K562 (cell line): Measurements from ENCODE around the gene SRF. TPM values are rescaled to one million over a fixed set of nuclear protein-coding genes. Genes with fewer than 3 reads are reported as not detected.
A peak's percentile ranks its signal among the peaks of the same experiment; 100 is the strongest.

Experiments
- ATAC-seq: fragments of 200-7000 bp; cut with Tn5 transposase; 3 replicates; pipeline ENCODE4 v1.9.1; 2020; ENCODE audit warnings: moderate library complexity
- Bru-seq: library from RNA; stranded (reverse); fragments of 400-500 nt; gene quantifications from one replicate; lab custom pipeline; 2021; lab: Mats Ljungman, UMichigan
- BruChase-seq, 2 experiments: library from RNA; stranded (reverse); fragments of 400-500 nt; gene quantifications; one replicate each; lab custom pipeline; 2021; lab: Mats Ljungman, UMichigan
- BruUV-seq: library from RNA; stranded (reverse); fragments of 400-500 nt; replicated peaks from 2 replicates; lab custom pipeline; 2021; lab: Mats Ljungman, UMichigan
- CTCF ChIA-PET: fragments of 300-600 bp; formaldehyde crosslinking; extraction: SDS; loops from one replicate; lab custom pipeline; 2021; ENCODE audit warnings: low intra/inter-chr PET ratio; lab: Yijun Ruan, JAX
- POLR2A ChIA-PET: fragments of 300-600, 350-650 bp; sonication (Branson Sonifier 250); formaldehyde crosslinking; extraction: SDS; loops from one replicate; lab custom pipeline; 2021; ENCODE audit warnings: antibody characterized with exemption, inconsistent platforms; lab: Yijun Ruan, JAX
- DNase-seq, 4 experiments: peaks; one replicate each; pipeline versions ENCODE4 v3.0.0 to v3.0.0-alpha.2; 2011 to 2018; ENCODE audit warnings: low spot score in 3 of 4, mixed read lengths in 3 of 4; ENCODE audit errors: extremely low read depth in 1 of 4
- FAIRE-seq: peaks from 2 replicates; lab custom pipeline; 2011; peaks lifted over from hg19 to GRCh38; lab: Jason Lieb, UNC
- H2AFZ ChIP-seq: 2 replicates; pipeline ENCODE4 v1.6.0; 2011; ENCODE audit warnings: low read depth, low read length, control low read depth, inconsistent platforms
- H3K27ac ChIP-seq: fragments of 200-600 bp; 3 replicates; pipeline ENCODE4 v1.8.0; 2011; ENCODE audit warnings: low read depth, mild to moderate bottlenecking, control low read depth, inconsistent platforms, low read length, moderate library complexity, mixed read lengths; ENCODE audit errors: extremely low read depth
- H3K27me3 ChIP-seq, 2 experiments: fragments of 300-600 bp in 1 of 2; 2 replicates in 1 of 2; 3 replicates in 1 of 2; pipeline versions ENCODE4 v1.6.0 to v1.8.0; 2011; ENCODE audit warnings: inconsistent platforms in 2 of 2, low read length in 2 of 2, mild to moderate bottlenecking in 1 of 2, mixed read lengths in 1 of 2, moderate library complexity in 1 of 2; ENCODE audit not compliant: control insufficient read depth in 2 of 2, insufficient read depth in 2 of 2
- H3K36me3 ChIP-seq: fragments of 300-600 bp; 3 replicates; pipeline ENCODE4 v1.8.0; 2011; ENCODE audit warnings: mild to moderate bottlenecking, low read length, inconsistent platforms; ENCODE audit not compliant: control insufficient read depth, insufficient read depth
- H3K4me1 ChIP-seq, 2 experiments: fragments of 200-600 bp in 1 of 2; replicated peaks in 1 of 2; 2 replicates in 1 of 2; 3 replicates in 1 of 2; pipeline versions ENCODE4 v1.5.1 to v1.8.0; 2011; ENCODE audit warnings: inconsistent platforms in 2 of 2, low read length in 2 of 2, mild to moderate bottlenecking in 1 of 2, mixed read lengths in 1 of 2, moderate library complexity in 1 of 2; ENCODE audit not compliant: control insufficient read depth in 2 of 2, insufficient read depth in 2 of 2
- H3K4me2 ChIP-seq: 2 replicates; pipeline ENCODE4 v1.6.1; 2011; ENCODE audit warnings: low read length, control low read depth, inconsistent platforms, mixed read lengths; ENCODE audit not compliant: insufficient read depth
- H3K4me3 ChIP-seq: fragments of 200-600 bp; sonication (generic), shearing (Covaris generic); 2 replicates; pipeline ENCODE4 v1.5.1; 2016; ENCODE audit warnings: control low read depth, inconsistent platforms
- H3K79me2 ChIP-seq: fragments of 200-600 bp; 3 replicates; pipeline ENCODE4 v1.8.0; 2011; ENCODE audit warnings: low read length, inconsistent platforms; ENCODE audit not compliant: control insufficient read depth, insufficient read depth
- H3K9ac ChIP-seq, 2 experiments: 2 replicates each; pipeline versions ENCODE4 v1.6.0 to v1.6.1; 2011; ENCODE audit warnings: low read depth in 2 of 2, low read length in 2 of 2, control low read depth in 1 of 2, inconsistent platforms in 1 of 2, mild to moderate bottlenecking in 1 of 2, mixed read lengths in 1 of 2; ENCODE audit not compliant: insufficient read depth in 1 of 2
- H3K9me1 ChIP-seq: one replicate; pipeline ENCODE4 v1.6.0; 2011; ENCODE audit warnings: inconsistent platforms, mild to moderate bottlenecking, low read length, moderate library complexity; ENCODE audit not compliant: control insufficient read depth, insufficient read depth
- H3K9me3 ChIP-seq: replicated peaks from 2 replicates; pipeline ENCODE4 v1.5.1; 2011; ENCODE audit warnings: low read depth, low read length, inconsistent platforms; ENCODE audit not compliant: control insufficient read depth, insufficient read depth
- H4K20me1 ChIP-seq: replicated peaks from 2 replicates; pipeline ENCODE4 v1.6.1; 2011; ENCODE audit warnings: low read length, inconsistent platforms, mixed read lengths; ENCODE audit not compliant: control insufficient read depth, insufficient read depth
- MCM3 ChIP-seq: fragments of 450-650 bp; IDR thresholded peaks from 2 replicates; pipeline ENCODE4 v1.6.1; 2016
- NR3C1 ChIP-seq: sonication (generic); formaldehyde crosslinking; IDR thresholded peaks from 2 replicates; pipeline ENCODE4 v1.8.1; 2022; ENCODE audit warnings: missing genetic modification reagents
- TOE1 ChIP-seq, 2 experiments: fragments of 450-650 bp in 1 of 2; sonication (generic) in 1 of 2; formaldehyde crosslinking in 1 of 2; IDR thresholded peaks; 2 replicates each; pipeline versions ENCODE4 v1.7.1 to v1.8.0; 2016 to 2022; ENCODE audit warnings: borderline replicate concordance in 2 of 2, mild to moderate bottlenecking in 2 of 2, antibody characterized with exemption in 1 of 2, inconsistent platforms in 1 of 2, low read depth in 1 of 2, missing genetic modification reagents in 1 of 2, moderate library complexity in 1 of 2
- ZNF431 ChIP-seq: sonication (generic); formaldehyde crosslinking; IDR thresholded peaks from 2 replicates; pipeline ENCODE4 v1.8.0; 2022; ENCODE audit warnings: mild to moderate bottlenecking, missing genetic modification reagents
- WGBS: fragments of 100-300 bp; shearing (Covaris generic); methylation state at CpG from one replicate; pipeline ENCODE4 v1.1.6; 2016; ENCODE audit warnings: low coverage, mixed read lengths; ENCODE audit not compliant: insufficient coverage; ENCODE audit errors: missing lambda C conversion rate; 5-methylcytosine and 5-hydroxymethylcytosine counted together
- in situ Hi-C: fragments of 300-500 bp; cut with MboI; formaldehyde crosslinking; loops from 4 replicates; pipeline ENCODE4 v1.15.0; 2018; ENCODE audit warnings: inconsistent platforms, mixed read lengths
- intact Hi-C: fragments of 100-400 bp; cut with micrococcal nuclease; formaldehyde crosslinking; loops from 2 replicates; pipeline ENCODE4 v1.14.2; 2022
- long read RNA-seq, 3 experiments: library from polyadenylated mRNA in 2 of 3; library from RNA in 1 of 3; unstranded in 2 of 3; stranded (forward) in 1 of 3; transcript quantifications; one replicate each; pipeline ENCODE4 v2.0.0, GENCODE V29; 2019 to 2022
- polyA minus RNA-seq, 3 experiments: library from RNA; depleted of rRNA, polyadenylated mRNA; stranded (reverse); fragments of >200 nt; gene quantifications; 2 replicates each; pipeline ENCODE4 v1.2.3, GENCODE V29; 2011
- polyA plus RNA-seq, 8 experiments: library from polyadenylated mRNA; depleted of rRNA in 4 of 8; stranded (reverse) in 5 of 8; unstranded in 3 of 8; fragments of >200 nt; fragmentation: Nextera tagmentation in 2 of 8; fragmentation: Illumina TruSeq in 1 of 8; extraction: Ambion mirVana in 2 of 8; extraction: Trizol in 1 of 8; gene quantifications; 2 replicates each; pipeline versions ENCODE4 v1.2.1 to v1.2.3, GENCODE V29; 2011 to 2014; ENCODE audit warnings: inconsistent platforms in 1 of 8, missing spikeins in 1 of 8
- total RNA-seq, 7 experiments: library from RNA; depleted of rRNA in 6 of 7; stranded (reverse); fragments of >200 nt in 6 of 7; fragmentation: Illumina TruSeq in 2 of 7; extraction: Trizol in 2 of 7; gene quantifications; 2 replicates each; pipeline versions ENCODE4 v1.2.1 to v1.2.3, GENCODE V29; 2011 to 2021; ENCODE audit warnings: low replicate concordance in 1 of 7
- TF ChIP-seq, protein P1 (sequence below), 2 experiments: fragments of 450-650 bp; IDR thresholded peaks; 2 replicates each; pipeline ENCODE4 v1.6.1; 2018; ENCODE audit warnings: mild to moderate bottlenecking in 2 of 2, low read depth in 1 of 2; ENCODE audit not compliant: partially characterized antibody in 2 of 2
- TF ChIP-seq, protein P2 (sequence below), 3 experiments: fragments of 200-800 bp in 1 of 3; sonication (Bioruptor generic) in 1 of 3; sonication (generic) in 1 of 3; formaldehyde crosslinking in 1 of 3; IDR thresholded peaks; 2 replicates each; pipeline versions ENCODE4 v1.6.1 to v1.8.0; 2016 to 2022; ENCODE audit warnings: mild to moderate bottlenecking in 2 of 3, missing compliant biosample characterization in 2 of 3, missing genetic modification characterization in 2 of 3, missing genetic modification reagents in 1 of 3
- TF ChIP-seq, protein P3 (sequence below): sonication (generic); formaldehyde crosslinking; IDR thresholded peaks from 2 replicates; pipeline ENCODE4 v1.9.0; 2022; ENCODE audit warnings: mild to moderate bottlenecking, missing genetic modification reagents

SRF gene
- total RNA-seq (2011; cell fraction: chromatin; rRNA removed; ENCODE audit: low replicate concordance), result 13.7 and 28.2 TPM in 2 replicates
- total RNA-seq (2011; cell fraction: nucleolus; rRNA removed), result 20.1 and 23.2 TPM in 2 replicates
- total RNA-seq (2011; cell fraction: nucleoplasm; rRNA removed), result 23.9 and 30.5 TPM in 2 replicates
- 24.6 and 31.5 TPM in 2 replicates for total RNA-seq (2014; rRNA removed)
- 11.1 and 12.6 TPM in 2 replicates for total RNA-seq (2014; rRNA removed; fragmentation: Illumina TruSeq; extraction: Trizol)
- 19.4 and 20.1 TPM in 2 replicates for total RNA-seq (2015; rRNA removed; fragmentation: Illumina TruSeq; extraction: Trizol)
- total RNA-seq (2021), result 32.7 and 37.0 TPM in 2 replicates
- polyA plus RNA-seq (2011; rRNA removed), result 25.3 and 29.5 TPM in 2 replicates
- 39.3 and 67.9 TPM in 2 replicates for polyA plus RNA-seq (2011; cell fraction: cytosol; rRNA removed)
- 41.4 and 58.3 TPM in 2 replicates for polyA plus RNA-seq (2011; cell fraction: nucleus; rRNA removed)
- 35.4 TPM in 2 replicates for polyA plus RNA-seq (2012)
- polyA plus RNA-seq (2014; fragmentation: Illumina TruSeq; extraction: Trizol), result 29.8 and 35.8 TPM in 2 replicates
- polyA plus RNA-seq (2014; fragmentation: Nextera tagmentation; extraction: Ambion mirVana), result 1 to 10 TPM; 2.5 to 2.8 TPM
- polyA plus RNA-seq (2014; rRNA removed), result 28.4 and 32.2 TPM in 2 replicates
- polyA minus RNA-seq (2011; rRNA and poly(A)+ RNA removed), result 16.6 and 31.6 TPM in 2 replicates
- 23.6 and 23.7 TPM in 2 replicates for polyA minus RNA-seq (2011; cell fraction: cytosol; rRNA and poly(A)+ RNA removed)
- 11.4 and 14.8 TPM in 2 replicates for polyA minus RNA-seq (2011; cell fraction: nucleus; rRNA and poly(A)+ RNA removed)
- percentile 92 among the genes with signal in this experiment for Bru-seq, nascent RNA
- BruChase-seq, experiment 1, labeled RNA remaining after a 2-hour chase, result percentile 88 among the genes with signal in this experiment
- percentile 92 among the genes with signal in this experiment for BruChase-seq, experiment 2, labeled RNA remaining after a 6-hour chase
- long read RNA-seq, experiment 1, full-length matches to known transcripts, result 14 of 41 reads
- long read RNA-seq, experiment 1, partial matches to known transcripts, result 9 of 41 reads
- long read RNA-seq, experiment 1, other reads (novel, unspliced or antisense), result 18 of 41 reads
- long read RNA-seq, experiment 2, full-length matches to known transcripts, result 15 of 60 reads
- long read RNA-seq, experiment 2, partial matches to known transcripts, result 19 of 60 reads
- long read RNA-seq, experiment 2, other reads (novel, unspliced or antisense), result 26 of 60 reads
- long read RNA-seq, experiment 3, partial matches to known transcripts, result 3 of 3 reads
- long read RNA-seq, experiment 3, other reads (novel, unspliced or antisense), result 0 of 3 reads

DNA sequence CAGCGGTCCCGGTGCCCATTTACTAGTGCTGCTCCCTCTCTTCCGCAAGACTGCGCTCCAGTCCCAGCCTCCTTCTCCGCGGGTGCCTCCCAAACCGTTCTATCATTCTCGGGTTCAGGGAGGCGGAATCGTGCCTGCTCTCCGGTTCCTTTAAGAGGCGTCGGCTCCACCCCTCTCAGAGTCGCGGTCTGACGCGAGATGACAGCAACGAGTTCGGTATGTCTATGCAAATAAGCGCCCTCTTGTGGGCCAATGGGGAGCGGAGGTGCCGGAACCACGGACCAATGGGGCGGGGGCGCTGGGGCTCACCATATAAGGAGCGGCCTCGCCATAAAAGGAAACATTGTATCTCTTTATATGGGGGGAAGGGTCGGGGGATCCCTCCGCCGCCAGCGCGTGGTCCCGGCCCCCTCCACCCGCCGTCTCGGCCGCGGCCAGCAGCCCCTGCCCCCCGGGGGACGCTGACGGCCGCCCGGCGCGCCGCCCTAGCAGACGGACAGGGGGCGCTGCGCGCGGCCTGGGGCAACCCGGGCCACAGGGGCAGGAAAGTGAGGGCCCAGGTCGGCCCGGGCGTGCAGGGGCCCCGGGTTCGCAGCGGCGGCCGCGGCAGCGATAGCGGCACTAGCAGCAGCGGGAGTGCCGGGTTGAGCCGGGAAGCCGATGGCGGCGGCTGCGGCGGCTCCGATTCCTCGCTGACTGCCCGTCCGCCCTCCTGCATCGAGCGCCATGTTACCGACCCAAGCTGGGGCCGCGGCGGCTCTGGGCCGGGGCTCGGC, at the start of gene SRF:
Gene SRF, plus strand, starts transcription at position 339 of the 776 bp plus-strand sequence. Its CDS starts 388 bp downstream, at position 727.
- Histone ChIP-seq H3K4me2 (peak within 1 kb of the TSS; percentile 99), H3K4me1 (peaks cover 30 to 43% of the 10 kb centered on the region in 2 experiments), H3K4me3 (peak within 1 kb of the TSS; percentile 83), H3K79me2 (peaks cover 41% of the 10 kb centered on the region), H3K9me3 (no peaks in the 10 kb centered on the region), H3K9me1 (peaks cover 6% of the 10 kb centered on the region), H3K27me3 (no peaks in the 10 kb centered on the region), H4K20me1 (peaks cover 32% of the 10 kb centered on the region), H3K9ac (peak within 1 kb of the TSS; percentile 90 to 99), H2AFZ (peak within 1 kb of the TSS; percentile 92), H3K36me3 (peaks cover 27% of the 10 kb centered on the region), H3K27ac (peak within 1 kb of the TSS; percentile 93)
- FAIRE-seq, result peak; percentile 99
- peak; percentile 95 to 100 (median 96) for DNase-seq
- ChIA-PET CTCF (interaction anchor here (0.6 to 0.7 kb wide), 3 partner anchors 102 to 287 kb away, joined by 3 read pairs; partner anchors contain the start of genes KLC4 and MRPL2), POLR2A (interaction anchor here (0.6 to 5.5 kb wide), 11 partner anchors 10 to 538 kb away, joined by 3 to 40 read pairs (median 3); partner anchors contain the start of genes CUL9 and KLHDC3)
- in situ Hi-C loops (no loop called here), intact Hi-C loops (loop anchor here (2.0 to 5.0 kb wide), 3 partner anchors 58 to 196 kb away; partner anchors contain the start of genes DNPH1 and ZNF318)
- BruUV-seq, result no TSS peak
- WGBS, result under 1% methylated on average over 81 of the region's 83 CpGs
- ATAC-seq, result peak; percentile 86
- TF ChIP-seq ZNF431 (CRISPR knock-in tag), result peak; percentile 68
- TF ChIP-seq MCM3, result no peak
- TF ChIP-seq NR3C1 (CRISPR knock-in tag), result 0 out of 2 replicates have a peak, but pooled peaks have one; percentile 37
- TF ChIP-seq, protein P1, sequence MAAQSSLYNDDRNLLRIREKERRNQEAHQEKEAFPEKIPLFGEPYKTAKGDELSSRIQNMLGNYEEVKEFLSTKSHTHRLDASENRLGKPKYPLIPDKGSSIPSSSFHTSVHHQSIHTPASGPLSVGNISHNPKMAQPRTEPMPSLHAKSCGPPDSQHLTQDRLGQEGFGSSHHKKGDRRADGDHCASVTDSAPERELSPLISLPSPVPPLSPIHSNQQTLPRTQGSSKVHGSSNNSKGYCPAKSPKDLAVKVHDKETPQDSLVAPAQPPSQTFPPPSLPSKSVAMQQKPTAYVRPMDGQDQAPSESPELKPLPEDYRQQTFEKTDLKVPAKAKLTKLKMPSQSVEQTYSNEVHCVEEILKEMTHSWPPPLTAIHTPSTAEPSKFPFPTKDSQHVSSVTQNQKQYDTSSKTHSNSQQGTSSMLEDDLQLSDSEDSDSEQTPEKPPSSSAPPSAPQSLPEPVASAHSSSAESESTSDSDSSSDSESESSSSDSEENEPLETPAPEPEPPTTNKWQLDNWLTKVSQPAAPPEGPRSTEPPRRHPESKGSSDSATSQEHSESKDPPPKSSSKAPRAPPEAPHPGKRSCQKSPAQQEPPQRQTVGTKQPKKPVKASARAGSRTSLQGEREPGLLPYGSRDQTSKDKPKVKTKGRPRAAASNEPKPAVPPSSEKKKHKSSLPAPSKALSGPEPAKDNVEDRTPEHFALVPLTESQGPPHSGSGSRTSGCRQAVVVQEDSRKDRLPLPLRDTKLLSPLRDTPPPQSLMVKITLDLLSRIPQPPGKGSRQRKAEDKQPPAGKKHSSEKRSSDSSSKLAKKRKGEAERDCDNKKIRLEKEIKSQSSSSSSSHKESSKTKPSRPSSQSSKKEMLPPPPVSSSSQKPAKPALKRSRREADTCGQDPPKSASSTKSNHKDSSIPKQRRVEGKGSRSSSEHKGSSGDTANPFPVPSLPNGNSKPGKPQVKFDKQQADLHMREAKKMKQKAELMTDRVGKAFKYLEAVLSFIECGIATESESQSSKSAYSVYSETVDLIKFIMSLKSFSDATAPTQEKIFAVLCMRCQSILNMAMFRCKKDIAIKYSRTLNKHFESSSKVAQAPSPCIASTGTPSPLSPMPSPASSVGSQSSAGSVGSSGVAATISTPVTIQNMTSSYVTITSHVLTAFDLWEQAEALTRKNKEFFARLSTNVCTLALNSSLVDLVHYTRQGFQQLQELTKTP (IDR thresholded peaks at IDR 0.05; ENCODE audit: low read depth in 1 of 2, partially characterized antibody in 2 of 2), result peak in 1 of 2 experiments; percentile 69
- TF ChIP-seq, protein P2, sequence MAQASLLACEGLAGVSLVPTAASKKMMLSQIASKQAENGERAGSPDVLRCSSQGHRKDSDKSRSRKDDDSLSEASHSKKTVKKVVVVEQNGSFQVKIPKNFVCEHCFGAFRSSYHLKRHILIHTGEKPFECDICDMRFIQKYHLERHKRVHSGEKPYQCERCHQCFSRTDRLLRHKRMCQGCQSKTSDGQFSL (CRISPR knock-in tag; IDR thresholded peaks at IDR 0.05), result peak; percentile 52; the same call in 1 of the 2 replicates
- TF ChIP-seq, protein P2 (tag; IDR thresholded peaks at IDR 0.05), result no peak
- peak; percentile 74; the same call in 1 of the 2 replicates for TF ChIP-seq TOE1 (IDR thresholded peaks at IDR 0.05; ENCODE audit: borderline replicate concordance)
- TF ChIP-seq TOE1 (CRISPR knock-in tag; IDR thresholded peaks at IDR 0.05; ENCODE audit: borderline replicate concordance, low read depth), result no peak
- TF ChIP-seq, protein P3, sequence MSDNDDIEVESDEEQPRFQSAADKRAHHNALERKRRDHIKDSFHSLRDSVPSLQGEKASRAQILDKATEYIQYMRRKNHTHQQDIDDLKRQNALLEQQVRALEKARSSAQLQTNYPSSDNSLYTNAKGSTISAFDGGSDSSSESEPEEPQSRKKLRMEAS, result peak; percentile 77
